H1 (cell line): Measurements from ENCODE around the gene SYCE3.

ENCODE experiments used
- CEBPB ChIP-seq: IDR thresholded peaks from 2 replicates; pipeline ENCODE4 v1.6.1; 2012; ENCODE audit warnings: low read depth, low read length
- EP300 ChIP-seq, 2 experiments: IDR thresholded peaks; 1 replicate in 1 of 2; 2 replicates in 1 of 2; pipeline ENCODE4 v1.6.1; 2011 to 2012; ENCODE audit warnings: low read depth in 2 of 2, low read length in 2 of 2, mild to moderate bottlenecking in 2 of 2, borderline replicate concordance in 1 of 2, inconsistent platforms in 1 of 2, moderate library complexity in 1 of 2
- EZH2 ChIP-seq: fragments of 200-600 bp; sonication (generic); IDR thresholded peaks from 2 replicates; pipeline ENCODE4 v1.7.1; 2012; ENCODE audit warnings: low read depth, mild to moderate bottlenecking, moderate library complexity, low read length, inconsistent platforms; ENCODE audit not compliant: severe bottlenecking
- HDAC2 ChIP-seq, 2 experiments: fragments of 300-600 bp in 1 of 2; sonication (generic) in 1 of 2; IDR thresholded peaks; 2 replicates each; pipeline ENCODE4 v1.6.1; 2011 to 2012; ENCODE audit warnings: low read depth in 2 of 2, low read length in 2 of 2, mild to moderate bottlenecking in 2 of 2, moderate library complexity in 2 of 2, borderline replicate concordance in 1 of 2, inconsistent platforms in 1 of 2
- SP1 ChIP-seq: IDR thresholded peaks from 2 replicates; pipeline ENCODE4 v1.6.1; 2011; ENCODE audit warnings: low read depth, low read length
- TAF1 ChIP-seq: IDR thresholded peaks from 2 replicates; pipeline ENCODE4 v1.6.1; 2011; ENCODE audit warnings: mild to moderate bottlenecking, low read depth, low read length

DNA sequence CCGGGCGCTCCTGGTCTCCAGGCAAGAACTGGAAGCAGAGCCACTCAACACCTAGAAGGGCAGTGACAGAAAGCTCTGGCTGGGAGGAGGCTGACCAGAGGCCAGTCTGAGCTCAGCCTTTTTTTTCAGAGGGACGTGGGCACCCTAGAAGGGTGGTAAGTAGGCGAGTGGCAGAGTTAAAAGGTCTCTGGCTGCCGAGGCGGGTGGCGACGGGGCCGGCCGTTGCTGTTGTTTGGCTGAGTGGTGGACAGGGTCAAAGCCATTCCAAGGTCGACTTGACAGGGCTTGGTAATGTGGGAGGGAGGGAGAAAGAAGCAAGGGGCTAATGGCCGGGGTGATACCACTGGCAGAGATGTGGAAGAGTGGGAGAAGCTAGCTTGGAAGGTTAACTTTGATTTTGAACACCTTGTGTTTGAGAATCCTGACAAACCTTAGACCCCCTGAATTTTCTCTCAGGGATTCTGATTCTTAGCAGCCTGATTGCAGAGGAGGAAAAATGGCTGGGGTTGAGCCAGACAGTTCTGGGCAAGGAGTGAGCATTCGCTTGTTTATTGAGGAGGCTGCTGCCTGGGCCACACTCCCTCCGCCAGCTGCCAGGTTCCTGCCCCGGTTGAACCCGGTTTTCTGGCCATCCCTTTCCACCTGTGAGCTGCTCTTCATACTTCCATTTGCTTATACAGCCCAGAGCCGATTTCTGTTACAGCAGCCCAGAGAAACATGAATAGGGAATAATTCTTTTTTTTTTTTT is 868 bp upstream of the SYCE3 start:
- TF ChIP-seq HDAC2 (IDR thresholded peaks at IDR 0.05; ENCODE audit: borderline replicate concordance in 1 of 2, low read depth in 2 of 2, low read length in 2 of 2): no peak
- TF ChIP-seq EP300 (IDR thresholded peaks at IDR 0.05; ENCODE audit: borderline replicate concordance in 1 of 2, low read depth in 2 of 2, low read length in 2 of 2): no peak
- TF ChIP-seq TAF1: no peak
- TF ChIP-seq EZH2: no peak
- TF ChIP-seq SP1: no peak
- TF ChIP-seq CEBPB: no peak
